CD4-positive, alpha-beta T cell treated with Interferon gamma for 1 hour (primary cell): ENCODE results near the gene PRSS36.
"Not testable (repeated sequence)": the region's sequence is repeated elsewhere in the genome, so short reads cannot be mapped to it uniquely, and the experiment has no call there.

Experiments
- DNase-seq: peaks from one replicate; pipeline ENCODE4 v3.0.0-alpha.2; 2020

Gene PRSS36

DNA sequence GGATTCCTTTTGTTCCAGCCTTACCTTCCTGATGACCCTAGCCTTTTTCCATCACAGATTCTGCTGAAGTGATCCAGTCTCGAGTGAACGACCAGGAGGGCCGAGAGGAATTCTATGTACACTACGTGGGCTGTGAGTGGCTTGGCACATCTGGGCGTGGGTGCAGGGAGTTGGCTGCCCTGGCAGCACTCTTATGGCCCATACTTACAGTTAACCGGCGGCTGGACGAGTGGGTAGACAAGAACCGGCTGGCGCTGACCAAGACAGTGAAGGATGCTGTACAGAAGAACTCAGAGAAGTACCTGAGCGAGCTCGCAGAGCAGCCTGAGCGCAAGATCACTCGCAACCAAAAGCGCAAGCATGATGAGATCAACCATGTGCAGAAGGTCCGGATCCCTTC is 29.7 kb downstream of the PRSS36 start:
- no peak for DNase-seq

DNA sequence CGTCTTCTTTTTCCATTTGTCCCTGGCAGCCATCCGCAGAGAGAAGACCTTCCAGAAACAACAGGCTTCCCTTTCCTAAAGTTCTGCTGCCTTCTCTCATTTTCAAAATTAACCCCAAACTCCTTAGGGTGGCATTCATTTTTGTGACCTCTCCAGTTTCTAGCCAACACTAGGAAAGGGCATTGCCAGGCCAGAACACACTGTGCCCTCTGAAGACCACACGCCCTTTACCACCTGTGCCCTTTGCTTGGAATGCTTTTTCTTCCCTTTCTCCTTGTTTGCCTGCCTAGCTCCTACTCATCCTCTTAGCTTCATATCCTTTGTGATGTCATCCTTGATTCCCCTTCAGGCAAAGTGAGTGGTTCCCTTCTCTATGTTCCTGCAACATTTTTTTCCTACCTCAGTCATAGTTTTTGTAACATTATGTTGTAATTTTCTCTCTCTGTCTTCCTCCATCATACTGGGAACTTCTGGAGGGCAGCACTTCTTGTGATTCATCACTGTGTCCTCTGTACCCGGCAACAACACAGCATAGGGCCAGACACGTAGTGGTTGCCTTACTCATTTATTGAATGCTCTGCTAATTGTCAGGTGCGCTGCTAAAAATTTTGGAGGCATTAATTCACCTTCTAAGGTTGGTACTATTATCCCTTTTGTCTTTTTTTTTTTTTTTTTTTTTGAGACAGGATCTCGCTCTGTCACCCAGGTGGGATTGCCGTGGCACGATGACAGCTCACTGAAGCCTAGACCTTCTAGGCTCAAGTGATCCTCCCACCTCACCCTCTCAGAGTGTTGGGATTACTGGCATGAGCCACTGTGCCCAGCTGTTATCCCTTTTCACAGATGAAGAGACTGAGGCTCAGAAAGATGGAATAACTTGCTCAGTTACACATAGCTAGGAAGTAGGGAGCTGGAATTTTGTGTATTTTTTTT is 31.4 kb downstream of the PRSS36 start:
- DNase-seq: peak; percentile 41

DNA sequence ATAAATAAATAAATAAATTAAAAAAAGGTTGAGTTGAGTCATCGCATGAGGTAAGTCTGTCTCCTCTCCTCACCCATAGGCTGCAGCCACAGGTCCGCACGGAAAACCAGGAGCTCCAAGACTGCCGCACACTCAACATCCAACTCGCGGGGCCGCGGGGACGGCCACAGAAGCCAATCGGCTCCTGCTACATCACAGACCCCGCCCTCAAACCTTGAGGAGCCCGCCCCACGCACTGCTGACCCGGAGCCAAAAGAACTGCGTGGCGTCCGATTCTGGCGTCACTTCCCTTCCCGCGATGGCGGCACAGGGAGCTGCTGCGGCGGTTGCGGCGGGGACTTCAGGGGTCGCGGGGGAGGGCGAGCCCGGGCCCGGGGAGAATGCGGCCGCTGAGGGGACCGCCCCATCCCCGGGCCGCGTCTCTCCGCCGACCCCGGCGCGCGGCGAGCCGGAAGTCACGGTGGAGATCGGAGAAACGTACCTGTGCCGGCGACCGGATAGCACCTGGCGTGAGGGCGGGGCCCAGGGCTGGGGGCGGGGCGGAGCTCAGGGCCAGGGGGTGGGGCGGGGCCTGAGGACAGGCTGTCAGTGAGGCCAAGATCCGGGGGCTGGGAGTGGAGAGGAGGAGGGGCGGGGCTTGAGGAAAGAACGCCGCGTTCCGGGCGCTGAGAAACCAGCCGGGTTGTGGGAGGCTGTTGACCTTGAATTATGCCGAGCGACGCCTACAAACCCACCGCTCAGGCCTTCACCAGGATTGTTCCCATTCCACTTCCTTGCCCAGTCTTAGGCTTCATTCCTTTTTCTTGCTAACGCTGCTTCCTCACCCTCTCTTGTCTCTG is 32.3 kb downstream of the PRSS36 start, which contains the start of gene KAT8:
Gene KAT8 (plus strand): TSS at position 281 of the 839 bp plus-strand sequence. CDS start 18 bp downstream, at position 299.
- peak; percentile 98 for DNase-seq

DNA sequence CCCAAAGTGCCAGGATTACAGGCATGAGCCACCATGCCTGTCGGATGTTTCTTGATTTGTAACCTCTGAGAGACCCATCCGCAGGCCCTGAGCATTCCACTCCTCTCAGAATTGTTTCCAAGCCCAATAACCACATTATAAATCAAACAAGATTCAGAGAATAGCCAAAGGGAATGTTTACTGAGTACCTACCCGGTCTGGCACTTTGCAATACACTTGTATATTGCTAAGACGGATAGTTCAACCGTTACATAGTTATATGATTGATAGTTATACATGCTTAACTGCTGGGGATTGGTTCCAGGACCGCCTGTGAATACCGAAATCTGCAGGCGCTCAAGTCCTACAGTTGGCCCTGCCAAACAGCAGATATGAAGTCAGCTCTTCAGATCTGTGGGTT is 35.4 kb downstream of the PRSS36 start:
- DNase-seq: no peak

DNA sequence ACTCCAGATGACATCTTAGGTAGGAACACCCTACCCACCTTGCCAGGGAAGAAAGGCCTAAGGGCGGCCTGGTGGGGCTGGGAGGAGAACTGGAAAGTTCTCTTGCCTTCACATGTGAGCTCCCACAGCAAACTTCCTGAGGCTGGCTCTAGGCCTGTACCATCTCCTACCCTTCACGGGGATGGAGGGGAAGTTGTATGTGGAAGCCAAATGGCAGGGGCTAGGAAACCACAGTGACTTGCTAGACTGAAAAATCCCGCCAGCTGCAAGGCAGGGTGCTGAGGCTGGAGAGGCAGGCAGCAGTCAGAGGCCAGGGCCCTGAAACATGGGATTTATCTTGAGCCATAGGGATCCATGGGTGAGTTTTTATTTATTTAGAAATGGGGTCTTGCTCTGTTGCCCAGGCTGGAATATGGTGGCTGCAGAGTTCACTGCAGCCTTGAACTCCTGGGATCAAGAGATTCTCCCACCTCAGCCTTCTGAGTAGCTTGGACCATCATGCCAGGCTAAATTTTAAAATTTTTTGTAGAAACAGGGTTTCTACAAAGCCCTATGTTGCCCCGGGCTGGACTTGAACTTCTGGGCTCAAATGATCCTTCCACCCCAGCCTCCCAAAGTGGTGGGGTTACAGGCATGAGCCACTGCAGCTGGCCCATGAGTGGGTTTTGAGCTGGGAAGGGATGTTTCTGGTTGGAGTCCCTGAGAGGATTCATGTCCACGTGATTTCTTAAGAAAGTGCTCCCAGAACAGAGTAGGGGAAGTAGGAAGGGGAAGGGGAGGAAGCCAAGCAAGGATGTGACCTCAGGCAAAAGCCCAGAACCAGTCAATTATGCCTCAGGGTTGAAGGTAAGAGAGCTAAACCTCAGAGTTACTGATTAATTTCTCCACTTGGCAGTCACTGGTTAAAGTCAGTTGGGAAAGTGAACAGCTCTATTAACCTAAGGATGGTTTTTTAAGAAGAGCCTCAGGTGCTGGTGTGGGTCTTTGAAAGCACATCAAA is 36.4 kb downstream of the PRSS36 start:
- DNase-seq: peak; percentile 49

DNA sequence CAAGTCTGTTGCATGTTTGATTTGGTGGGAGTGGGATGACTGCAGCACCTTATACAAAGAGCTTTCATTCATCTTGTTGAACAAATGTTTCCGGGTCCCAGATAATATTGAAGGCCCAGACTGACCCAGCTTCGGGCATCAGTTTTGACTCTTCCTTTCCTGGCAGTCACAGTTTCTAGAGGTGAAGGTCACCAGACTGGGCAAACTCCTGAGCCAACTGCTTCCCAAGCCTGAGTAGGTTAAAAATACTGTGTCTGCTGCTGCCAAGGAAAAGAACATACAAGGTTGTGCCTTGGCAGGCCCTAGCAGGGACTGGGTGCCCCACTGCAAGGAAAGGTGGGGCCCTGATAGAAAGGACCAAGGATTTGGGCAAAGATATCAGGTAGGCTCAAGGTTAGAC is 37.2 kb downstream of the PRSS36 start:
- DNase-seq: no peak

DNA sequence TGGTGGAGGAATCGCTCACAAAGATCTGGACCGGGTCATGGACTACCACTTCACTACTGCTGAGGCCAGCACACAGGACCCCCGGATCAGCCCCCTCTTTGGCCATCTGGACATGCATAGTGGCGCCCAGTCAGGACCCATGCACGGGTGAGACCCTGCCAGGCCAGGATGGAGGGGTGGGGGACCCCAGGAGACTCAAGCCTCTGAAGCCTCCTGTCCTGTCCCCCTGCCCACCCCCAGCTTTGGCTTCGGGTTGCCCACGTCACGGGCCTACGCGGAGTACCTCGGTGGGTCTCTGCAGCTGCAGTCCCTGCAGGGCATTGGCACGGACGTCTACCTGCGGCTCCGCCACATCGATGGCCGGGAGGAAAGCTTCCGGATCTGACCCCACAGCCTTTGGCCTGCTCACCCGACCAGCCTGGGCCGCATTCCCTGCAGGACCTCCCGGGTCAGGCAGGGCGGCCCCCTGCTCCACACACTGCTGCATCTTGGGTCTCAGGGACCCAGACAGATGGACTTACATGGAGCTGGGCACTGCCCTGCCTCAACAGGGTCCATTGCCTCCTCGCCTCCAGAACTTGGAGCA is 37.9 kb downstream of the PRSS36 start:
- DNase-seq: no peak

DNA sequence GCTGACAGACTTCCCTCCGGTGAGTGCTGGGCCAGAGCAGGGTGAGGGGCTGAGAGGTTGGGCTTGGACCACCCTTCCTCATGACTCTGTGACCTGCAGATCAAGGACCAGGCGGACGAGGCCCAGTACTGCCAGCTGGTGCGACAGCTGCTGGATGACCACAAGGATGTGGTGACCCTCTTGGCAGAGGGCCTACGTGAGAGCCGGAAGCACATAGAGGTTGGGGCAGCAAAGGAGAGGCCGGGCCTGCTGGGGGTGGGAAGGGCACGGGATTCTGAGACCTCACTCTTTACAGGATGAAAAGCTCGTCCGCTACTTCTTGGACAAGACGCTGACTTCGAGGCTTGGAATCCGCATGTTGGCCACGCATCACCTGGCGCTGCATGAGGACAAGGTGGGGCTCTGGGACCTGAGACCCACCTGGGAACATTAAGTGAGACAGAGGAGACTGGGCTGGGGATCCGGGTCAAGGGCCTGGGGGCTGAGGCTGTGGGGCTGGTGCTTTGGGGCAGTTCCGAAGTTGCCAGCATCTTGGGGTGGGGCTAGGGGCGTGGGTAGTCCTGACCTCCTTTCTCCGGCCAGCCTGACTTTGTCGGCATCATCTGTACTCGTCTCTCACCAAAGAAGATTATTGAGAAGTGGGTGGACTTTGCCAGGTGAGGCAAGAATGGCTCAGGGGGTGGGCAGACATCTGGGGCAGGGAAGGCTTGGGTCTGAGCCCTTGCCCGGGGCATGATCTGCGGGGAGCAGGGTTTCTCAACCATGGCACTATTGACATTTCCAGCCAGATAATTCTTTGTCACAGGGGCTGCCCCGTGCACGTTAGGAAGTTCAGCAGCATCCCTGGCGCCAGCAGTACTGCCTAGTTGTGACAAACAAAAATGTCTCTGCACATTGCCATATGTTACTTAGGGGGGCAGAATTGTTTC is 39.5 kb downstream of the PRSS36 start:
- no peak for DNase-seq

DNA sequence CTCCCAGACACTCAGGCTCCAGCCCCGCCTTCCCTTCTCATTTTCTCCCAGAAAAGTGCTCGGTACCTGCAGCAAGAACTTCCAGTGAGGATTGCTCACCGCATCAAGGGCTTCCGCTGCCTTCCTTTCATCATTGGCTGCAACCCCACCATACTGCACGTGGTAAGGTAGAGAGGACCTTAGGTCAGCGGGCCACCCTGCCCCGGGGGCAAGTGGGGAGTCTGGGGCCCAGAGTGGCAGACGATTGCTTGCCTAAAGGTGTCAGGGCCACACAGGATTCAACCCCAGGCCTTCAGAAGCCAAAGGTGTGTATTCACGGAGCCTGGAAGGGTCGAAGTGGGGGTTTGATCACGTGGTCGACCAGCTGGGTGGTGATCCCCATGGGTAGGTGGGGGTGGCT is 40.2 kb downstream of the PRSS36 start:
- no peak for DNase-seq

DNA sequence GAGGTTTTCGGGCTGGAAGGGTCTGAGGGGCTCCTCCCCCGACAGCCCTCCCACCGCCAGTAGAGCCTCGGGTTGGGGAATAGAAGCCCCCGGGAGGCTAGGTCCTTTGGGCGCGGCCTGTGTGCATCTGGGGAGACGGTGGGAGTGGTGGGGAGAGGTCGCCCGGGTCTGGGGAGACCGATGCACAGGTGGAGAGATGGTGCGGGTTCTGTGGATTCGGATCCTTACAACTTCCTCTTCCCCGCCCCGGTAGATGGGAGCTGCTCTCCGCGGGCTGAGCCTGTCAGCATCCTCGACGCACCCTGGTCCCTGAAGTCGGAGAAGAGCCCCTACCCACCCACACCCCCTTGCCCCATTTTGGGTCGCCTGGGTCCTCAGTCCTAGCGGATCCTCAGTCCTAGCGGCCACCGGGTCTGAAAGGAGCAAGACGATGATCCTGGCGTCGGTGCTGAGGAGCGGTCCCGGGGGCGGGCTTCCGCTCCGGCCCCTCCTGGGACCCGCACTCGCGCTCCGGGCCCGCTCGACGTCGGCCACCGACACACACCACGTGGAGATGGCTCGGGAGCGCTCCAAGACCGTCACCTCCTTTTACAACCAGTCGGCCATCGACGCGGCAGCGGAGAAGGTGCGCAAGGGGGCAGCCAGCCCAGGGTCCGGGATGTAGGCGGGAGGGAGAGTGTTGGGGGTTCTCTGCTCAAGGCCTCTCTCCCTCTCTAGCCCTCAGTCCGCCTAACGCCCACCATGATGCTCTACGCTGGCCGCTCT is 40.9 kb downstream of the PRSS36 start:
- no peak for DNase-seq

DNA sequence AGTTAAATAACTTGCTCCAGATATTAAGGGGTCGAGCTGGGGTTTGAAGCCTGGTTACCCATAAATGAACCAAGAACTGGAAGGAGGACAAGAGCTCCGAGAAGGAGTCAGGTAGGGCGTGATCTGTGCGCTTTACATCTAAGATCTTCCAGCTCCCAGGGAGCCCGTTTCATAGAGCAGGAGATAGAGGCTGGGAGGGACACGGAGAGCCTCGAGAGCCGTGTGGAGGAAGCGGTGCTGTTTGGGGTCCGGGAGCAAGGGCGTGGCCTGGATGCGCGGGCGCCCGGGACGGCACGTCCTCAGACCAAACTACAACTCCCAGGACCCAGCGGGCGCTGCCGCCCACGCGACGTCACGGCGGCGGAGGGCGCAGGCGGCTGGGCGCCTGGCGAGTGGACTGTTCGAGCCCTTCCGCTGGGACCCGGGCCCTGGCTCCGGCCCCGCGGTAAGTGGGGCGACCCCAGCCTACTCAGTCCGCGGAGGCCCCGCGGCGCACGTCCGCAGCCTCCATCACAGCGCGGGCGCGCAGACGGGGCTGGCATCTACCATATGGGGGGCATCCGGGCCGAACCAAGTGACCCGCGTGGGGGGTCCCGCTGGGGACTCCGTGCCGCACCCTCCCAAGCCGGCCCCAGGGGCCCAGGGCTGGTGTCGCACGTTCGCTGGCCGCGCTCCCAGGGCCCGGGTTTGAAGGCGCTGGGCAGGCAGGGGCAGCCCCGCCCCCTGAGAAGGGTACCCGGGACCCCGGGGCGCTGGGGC is 41.7 kb downstream of the PRSS36 start, which contains the start of gene BCKDK:
Gene BCKDK (plus strand): TSS at position 352 of the 759 bp plus-strand sequence. CDS start 838 bp downstream, outside the sequence.
- peak; percentile 57 for DNase-seq

DNA sequence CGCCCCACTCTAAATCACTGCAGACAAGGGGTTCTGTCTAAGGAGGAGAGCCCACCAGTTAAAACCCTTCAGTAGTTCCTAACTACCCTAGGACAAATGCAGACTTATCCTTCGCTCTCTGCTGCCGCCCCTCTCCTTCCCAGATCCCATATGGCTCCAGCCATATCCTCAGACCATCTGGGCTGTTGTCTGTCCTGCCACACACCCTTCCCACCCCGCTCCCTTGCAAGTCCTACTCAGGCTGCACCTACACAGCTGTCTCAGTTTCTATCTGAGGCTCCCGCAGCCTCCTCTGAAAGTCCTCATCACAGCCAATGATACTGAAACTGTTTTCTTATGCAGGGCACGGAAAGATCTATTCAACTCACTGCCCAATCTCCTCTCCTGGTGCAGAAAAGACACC is 42.4 kb downstream of the PRSS36 start:
- DNase-seq: no peak

DNA sequence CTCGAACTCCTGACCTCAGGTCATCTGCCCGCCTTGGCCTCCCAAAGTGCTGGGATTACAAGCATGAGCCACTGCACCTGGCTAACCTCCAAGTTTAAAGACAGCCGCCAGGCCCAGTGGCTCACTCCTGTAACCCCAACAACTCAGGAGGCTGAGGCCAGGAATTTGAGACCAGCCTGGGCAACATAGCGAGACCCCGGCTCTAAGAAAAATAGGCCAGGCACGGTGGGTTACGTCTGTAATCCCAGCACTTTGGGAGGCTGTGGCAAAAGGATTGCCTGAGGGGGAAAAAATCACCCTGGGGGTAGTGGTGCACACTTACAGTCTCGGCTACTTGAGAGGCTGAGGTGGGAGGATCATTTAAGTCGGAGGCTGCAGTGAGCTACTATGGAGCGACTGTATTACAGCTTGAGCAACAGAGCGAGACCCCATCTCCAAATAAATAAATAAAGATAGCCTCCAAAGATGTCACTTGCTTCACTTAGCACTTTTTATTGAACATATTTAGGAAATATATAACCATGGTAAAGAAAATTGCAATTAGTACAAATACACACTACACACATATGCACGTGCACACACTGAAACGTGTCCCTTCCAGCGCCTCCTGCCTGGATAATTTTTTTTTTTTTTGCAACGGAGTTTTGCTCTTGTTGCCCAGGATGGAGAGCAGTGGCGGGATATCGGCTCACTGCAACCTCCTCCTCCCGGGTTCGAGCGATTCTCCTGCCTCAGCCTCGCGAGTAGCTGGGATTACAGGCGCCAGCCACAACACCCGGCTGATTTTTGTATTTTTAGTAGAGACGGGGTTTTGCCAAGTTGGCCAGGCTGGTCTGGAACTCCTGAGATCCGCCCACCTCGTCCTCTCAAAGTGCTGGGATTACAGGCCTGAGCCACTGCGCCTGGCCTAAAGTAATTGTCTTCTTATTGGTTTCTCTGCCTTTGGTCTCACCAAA is 43.1 kb downstream of the PRSS36 start:
- no peak for DNase-seq

DNA sequence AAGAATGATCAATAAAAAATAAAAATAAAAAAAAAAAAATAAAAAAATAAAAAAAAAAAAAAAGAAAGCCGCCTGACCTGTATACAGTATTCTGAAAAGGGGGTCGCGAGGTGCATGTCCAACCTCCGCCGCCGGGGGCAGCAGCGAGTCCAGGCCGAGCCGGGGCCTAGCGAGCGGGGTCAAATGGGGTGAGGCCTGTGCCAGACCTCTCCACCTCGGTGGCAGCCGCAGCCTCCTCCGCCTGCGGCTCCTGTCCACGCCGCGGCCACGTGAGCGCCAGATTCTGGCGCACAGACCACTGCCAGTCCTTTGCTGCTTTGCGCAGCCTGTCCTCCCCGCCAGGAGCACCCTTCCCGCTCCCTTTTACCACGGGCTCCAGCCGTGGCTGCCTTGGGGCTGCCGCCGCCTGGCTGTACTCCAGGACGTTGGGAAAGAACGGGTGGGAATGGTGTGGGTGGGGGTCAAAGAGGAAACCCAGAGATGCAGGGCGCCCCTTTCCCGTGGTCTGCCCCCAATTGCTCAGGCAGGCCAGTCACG is 44.1 kb downstream of the PRSS36 start:
- peak; percentile 84 for DNase-seq

DNA sequence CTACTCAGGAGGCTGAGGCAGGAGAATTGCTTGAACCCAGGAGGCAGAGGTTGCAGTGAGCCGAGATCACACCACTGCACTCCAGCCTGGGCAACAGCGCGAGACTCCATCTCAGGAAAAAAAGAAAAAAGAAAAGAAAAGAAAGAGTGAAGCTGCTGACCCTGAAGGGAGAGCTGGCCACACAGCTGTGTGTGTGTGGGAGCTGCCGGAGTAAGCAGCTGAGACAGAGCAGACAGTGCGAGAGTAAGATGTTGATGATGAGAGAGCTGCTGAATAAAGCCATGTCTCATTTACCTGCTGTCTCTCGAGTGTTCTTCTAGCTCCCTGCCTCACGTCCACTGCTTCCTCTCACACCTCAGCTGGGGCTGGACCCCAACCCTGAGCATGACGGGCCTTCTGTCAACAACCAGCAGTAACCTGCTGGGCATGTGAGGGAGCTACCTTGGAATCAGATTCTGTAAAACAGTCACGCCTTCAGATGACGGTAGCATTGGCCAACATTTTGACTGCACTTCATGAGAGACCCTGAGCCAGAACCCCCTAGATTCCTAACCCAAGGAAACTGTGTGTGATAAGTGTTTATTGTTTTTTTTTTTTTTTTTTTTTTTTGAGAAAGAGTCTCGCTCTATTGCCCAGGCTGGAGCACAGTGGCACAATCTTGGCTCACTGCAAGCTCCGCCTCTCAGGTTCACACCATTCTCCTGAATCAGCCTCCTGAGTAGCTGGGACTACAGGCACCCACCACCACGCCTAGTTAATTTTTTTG is 48.8 kb downstream of the PRSS36 start:
- DNase-seq: not testable (repeated sequence)

DNA sequence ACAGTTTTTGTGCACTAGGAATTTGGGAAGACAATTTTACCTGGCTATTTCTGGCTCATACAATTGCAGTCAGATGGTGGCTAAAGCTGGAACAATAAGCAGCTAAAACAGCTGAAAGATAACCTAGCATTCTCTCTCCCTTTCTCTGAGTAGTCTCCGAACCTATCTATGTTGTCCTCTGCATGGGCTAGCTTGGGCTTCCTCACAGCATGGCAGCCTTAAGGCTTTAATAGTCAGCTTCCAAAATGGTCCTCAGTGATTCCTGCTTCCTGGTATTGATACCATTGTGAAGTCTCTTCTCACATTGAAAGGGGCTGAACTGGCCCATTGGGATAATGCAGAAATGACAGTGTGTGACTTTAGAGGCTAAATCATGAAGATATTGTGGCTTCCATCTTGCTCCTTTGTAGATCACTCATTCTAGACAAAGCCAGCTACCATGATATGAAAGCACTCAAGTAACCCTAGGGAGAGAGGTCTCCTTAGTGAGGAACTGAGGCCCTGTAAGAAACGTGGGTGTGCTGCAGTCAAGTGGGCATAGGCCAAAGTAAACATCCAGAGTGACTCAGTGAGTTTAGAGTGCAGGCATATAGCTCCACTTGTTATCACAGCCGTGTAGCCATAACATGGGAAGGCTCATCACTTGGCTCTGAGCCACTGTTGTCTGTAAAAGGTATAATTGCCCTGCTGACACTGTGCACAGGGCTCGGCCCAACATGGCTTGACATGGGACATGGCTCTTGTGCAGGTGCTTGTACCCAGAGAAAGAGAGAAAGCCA is 49.8 kb downstream of the PRSS36 start:
- no peak for DNase-seq
